Spleen (tissue), 7 donors: ENCODE measurements around the gene AR.

Experiments
- POLR2A ChIP-seq, 3 donors: fragments of 450-650 bp; IDR thresholded peaks; one replicate each; pipeline ENCODE4 v1.5.1; 2017; ENCODE audit warnings: antibody characterized with exemption in 3 of 3, mild to moderate bottlenecking in 1 of 3
- POLR2AphosphoS5 ChIP-seq, 3 donors: sonication (generic); formaldehyde crosslinking; IDR thresholded peaks; one replicate each; pipeline ENCODE4 v1.5.1; 2017; ENCODE audit warnings: antibody characterized with exemption in 3 of 3
- TF ChIP-seq, protein P1 (sequence below), 11 experiments: fragments of 200-600 bp in 7 of 11; fragments of 450-650 bp in 4 of 11; sonication (generic) in 4 of 11; IDR thresholded peaks in 8 of 11; conservative IDR thresholded peaks in 3 of 11; 1 replicate in 7 of 11; 2 replicates in 4 of 11; pipeline versions ENCODE4 v1.4.0 to v1.8.0; 2016 to 2021; ENCODE audit warnings: antibody characterized with exemption in 11 of 11, inconsistent platforms in 4 of 11, mild to moderate bottlenecking in 1 of 11
- donor health status: DM: no; HTN: no; CAD: no; lungs with moderate emphysema.
- donor health status: DM: no; HTN: no; CAD: no.
- donor health status: DM: no; HTN: no; CAD: no.

GRCh38 chrX:67607466-67607865 lies 63.6 kb downstream of the AR start:
- TF ChIP-seq, protein P1, sequence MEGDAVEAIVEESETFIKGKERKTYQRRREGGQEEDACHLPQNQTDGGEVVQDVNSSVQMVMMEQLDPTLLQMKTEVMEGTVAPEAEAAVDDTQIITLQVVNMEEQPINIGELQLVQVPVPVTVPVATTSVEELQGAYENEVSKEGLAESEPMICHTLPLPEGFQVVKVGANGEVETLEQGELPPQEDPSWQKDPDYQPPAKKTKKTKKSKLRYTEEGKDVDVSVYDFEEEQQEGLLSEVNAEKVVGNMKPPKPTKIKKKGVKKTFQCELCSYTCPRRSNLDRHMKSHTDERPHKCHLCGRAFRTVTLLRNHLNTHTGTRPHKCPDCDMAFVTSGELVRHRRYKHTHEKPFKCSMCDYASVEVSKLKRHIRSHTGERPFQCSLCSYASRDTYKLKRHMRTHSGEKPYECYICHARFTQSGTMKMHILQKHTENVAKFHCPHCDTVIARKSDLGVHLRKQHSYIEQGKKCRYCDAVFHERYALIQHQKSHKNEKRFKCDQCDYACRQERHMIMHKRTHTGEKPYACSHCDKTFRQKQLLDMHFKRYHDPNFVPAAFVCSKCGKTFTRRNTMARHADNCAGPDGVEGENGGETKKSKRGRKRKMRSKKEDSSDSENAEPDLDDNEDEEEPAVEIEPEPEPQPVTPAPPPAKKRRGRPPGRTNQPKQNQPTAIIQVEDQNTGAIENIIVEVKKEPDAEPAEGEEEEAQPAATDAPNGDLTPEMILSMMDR (IDR thresholded peaks at IDR 0.05 in 8 of 11, conservative IDR thresholded peaks at IDR 0.05 in 3 of 11): no peak
- TF ChIP-seq POLR2A (IDR thresholded peaks at IDR 0.05) (no peak), POLR2AphosphoS5 (IDR thresholded peaks at IDR 0.05) (no peak)
